Retinal pigment epithelial cell (primary cell): ENCODE data around the gene SMAD4.
"Not testable (repeated sequence)": the region's sequence is repeated elsewhere in the genome, so short reads cannot be mapped to it uniquely, and the experiment has no call there.

Experiments used
- DNase-seq: peaks from one replicate; pipeline ENCODE4 v3.0.0-alpha.2; 2010; ENCODE audit warnings: low read depth
- H3K4me3 ChIP-seq: 2 replicates; pipeline ENCODE4 v1.5.1; 2011; ENCODE audit warnings: mild to moderate bottlenecking, low read length, control low read depth, moderate library complexity
- TF ChIP-seq, protein P1 (sequence below): conservative IDR thresholded peaks from 2 replicates; pipeline ENCODE4 v1.5.1; 2011; ENCODE audit warnings: low read depth, low read length, control low read depth, inconsistent platforms

SMAD4 gene

GRCh38 chr18:51108330-51108729 lies 78.3 kb downstream of the SMAD4 start:
- no peak for DNase-seq
- TF ChIP-seq, protein P1, sequence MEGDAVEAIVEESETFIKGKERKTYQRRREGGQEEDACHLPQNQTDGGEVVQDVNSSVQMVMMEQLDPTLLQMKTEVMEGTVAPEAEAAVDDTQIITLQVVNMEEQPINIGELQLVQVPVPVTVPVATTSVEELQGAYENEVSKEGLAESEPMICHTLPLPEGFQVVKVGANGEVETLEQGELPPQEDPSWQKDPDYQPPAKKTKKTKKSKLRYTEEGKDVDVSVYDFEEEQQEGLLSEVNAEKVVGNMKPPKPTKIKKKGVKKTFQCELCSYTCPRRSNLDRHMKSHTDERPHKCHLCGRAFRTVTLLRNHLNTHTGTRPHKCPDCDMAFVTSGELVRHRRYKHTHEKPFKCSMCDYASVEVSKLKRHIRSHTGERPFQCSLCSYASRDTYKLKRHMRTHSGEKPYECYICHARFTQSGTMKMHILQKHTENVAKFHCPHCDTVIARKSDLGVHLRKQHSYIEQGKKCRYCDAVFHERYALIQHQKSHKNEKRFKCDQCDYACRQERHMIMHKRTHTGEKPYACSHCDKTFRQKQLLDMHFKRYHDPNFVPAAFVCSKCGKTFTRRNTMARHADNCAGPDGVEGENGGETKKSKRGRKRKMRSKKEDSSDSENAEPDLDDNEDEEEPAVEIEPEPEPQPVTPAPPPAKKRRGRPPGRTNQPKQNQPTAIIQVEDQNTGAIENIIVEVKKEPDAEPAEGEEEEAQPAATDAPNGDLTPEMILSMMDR, result no peak
- no peak overlapping the region for H3K4me3 ChIP-seq

GRCh38 chr18:51110073-51110797 lies 80.2 kb downstream of the SMAD4 start:
- TF ChIP-seq, protein P1, result peak; percentile 85
- no peak for DNase-seq
- no peak overlapping the region for H3K4me3 ChIP-seq

DNA sequence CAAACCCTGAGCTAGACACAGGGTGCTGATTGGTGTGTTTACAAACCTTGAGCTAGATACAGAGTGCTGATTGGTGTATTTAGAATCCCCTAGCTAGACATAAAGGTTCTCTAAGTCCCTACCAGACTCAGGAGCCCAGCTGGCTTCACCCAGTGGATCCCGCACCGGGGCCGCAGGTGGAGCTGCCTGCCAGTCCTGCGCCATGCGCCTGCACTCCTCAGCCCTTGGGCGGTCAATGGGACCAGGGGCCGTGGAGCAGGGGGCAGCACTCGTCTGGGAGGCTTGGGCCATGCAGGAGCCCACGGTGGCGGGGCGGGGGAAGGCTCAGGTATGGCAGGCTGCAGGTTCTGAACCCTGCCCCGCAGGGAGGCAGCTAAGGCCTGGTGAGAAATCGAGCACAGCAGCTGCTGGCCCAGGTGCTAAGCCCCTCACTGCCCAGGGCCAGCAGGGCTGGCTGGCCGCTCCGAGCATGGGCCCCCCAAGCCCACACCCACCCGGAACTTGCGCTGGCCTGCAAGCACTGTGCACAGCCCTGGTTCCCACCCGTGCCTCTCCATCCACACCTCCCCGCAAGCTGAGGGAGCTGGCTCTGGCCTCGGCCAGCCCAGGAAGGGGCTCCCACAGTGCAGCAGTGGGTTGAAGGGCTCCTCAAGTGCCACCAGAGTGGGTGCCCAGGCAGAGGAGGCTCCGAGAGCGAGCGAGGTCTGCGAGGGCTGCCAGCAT lies 81.8 kb downstream of the SMAD4 start:
- DNase-seq, H3K4me3 ChIP-seq: not testable (repeated sequence)

DNA sequence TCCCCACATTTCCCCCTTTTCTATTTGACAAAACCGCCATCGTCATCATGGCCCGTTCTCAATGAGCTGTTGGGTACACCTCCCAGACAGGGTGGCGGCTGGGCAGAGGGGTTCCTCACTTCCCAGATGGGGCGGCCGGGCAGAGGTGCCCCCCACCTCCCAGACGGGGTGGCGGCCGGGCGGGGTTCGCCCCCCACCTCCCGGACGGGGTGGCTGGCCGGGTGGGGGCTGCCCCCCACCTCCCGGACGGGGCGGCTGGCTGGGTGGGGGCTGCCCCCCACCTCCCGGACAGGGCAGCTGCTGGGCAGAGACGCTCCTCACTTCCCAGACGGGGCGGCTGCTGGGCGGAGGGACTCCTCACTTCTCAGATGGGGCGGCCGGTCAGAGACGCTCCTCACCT lies 87.0 kb downstream of the SMAD4 start:
- H3K4me3 ChIP-seq, DNase-seq: not testable (repeated sequence)

DNA sequence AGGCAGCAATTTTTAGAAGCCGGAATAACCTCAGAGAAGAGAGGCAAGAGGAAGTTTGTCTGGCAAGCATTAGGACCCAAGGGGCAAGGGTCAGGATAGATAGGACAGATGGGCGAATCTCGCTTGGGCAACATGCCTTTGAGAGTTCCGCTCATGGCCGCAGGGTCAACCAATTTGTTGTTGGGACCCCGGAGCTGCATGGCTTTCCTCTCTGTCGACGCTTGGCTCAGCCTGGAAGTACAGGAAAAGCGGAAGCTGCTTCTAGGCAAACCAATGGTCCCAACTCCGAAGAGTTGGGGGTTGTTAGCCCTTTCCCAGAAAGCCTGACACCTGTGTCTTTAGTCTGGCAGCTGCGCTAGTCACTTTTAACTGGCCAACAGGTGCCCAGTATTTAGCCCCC lies 89.5 kb downstream of the SMAD4 start:
- DNase-seq, H3K4me3 ChIP-seq: not testable (repeated sequence)

- DNase-seq, H3K4me3 ChIP-seq: not testable (repeated sequence)
These were observed 90.0 kb downstream of the SMAD4 start for GRCh38 chr18:51119976-51120375.

DNA sequence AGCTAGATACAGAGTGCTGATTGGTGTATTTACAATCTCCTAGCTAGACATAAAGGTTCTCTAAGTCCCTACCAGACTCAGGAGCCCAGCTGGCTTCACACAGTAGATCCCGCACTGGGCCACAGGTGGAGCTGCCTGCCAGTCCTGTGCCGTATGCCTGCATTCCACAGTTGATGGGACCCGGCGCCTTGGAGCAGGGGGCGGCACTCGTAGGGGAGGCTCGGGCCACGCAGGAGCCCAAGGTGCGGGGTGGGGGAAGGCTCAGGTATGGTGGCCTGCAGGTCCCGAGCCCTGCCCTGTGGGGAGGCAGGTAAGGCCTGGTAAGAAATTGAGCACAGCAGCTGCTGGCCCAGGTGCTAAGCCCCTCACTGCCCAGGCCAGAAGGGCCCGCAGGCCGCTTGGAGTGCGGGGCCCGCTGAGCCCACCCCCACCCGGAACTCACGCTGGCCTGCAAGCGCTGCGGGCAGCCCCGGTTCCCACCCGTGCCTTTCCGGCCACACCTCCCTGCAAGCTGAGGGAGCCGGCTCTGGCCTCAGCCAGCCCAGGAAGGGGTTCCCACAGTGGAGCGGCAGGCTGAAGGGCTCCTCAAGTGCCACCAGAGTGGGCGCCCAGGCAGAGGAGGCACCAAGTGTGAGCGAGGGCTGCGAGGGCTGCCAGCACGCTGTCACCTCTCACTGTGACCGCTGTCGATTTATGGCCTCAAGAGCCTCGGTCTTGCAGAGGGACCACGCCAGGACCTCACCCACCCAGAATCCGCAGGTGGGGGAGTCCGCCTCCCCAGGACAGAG lies 91.0 kb downstream of the SMAD4 start:
- DNase-seq, result no peak

GRCh38 chr18:51121597-51121857 lies 91.5 kb downstream of the SMAD4 start:
- no peak for DNase-seq
- TF ChIP-seq, protein P1, result no peak

More for the DNA sequence above, 91.0 kb downstream of the SMAD4 start:
- no peak overlapping the region for H3K4me3 ChIP-seq
- TF ChIP-seq, protein P1, result no peak

More at GRCh38 chr18:51121597-51121857, 91.5 kb downstream of the SMAD4 start:
- no peak overlapping the region for H3K4me3 ChIP-seq
